IMR-90 (cell line): ENCODE measurements around the gene DDAH2. TPM values are rescaled to one million over a fixed set of nuclear protein-coding genes. Genes with fewer than 3 reads are reported as not detected.

Experiments used
- ATAC-seq: fragments of 200-7000 bp; cut with Tn5 transposase; 2 replicates; pipeline ENCODE4 v1.9.1; 2020; ENCODE audit warnings: low read depth, mild to moderate bottlenecking, moderate library complexity
- BruUV-seq: library from RNA; stranded (reverse); fragments of 400-500 nt; replicated peaks from 2 replicates; lab custom pipeline; 2021; lab: Mats Ljungman, UMichigan
- CTCF ChIA-PET: fragments of 300-600 bp; formaldehyde crosslinking; extraction: SDS; loops from one replicate; lab custom pipeline; 2021; ENCODE audit warnings: antibody characterized with exemption; lab: Yijun Ruan, JAX
- POLR2A ChIA-PET: fragments of 300-600 bp; sonication (Branson Sonifier 250); formaldehyde crosslinking; loops from one replicate; lab custom pipeline; 2022; ENCODE audit warnings: antibody characterized with exemption; ENCODE audit not compliant: unreplicated experiment; lab: Charles Lee
- DNase-seq: peaks from one replicate; pipeline ENCODE4 v3.0.0; 2013
- H2AFZ ChIP-seq: replicated peaks from 2 replicates; pipeline ENCODE3; 2013; ENCODE audit warnings: low read length, mild to moderate bottlenecking; ENCODE audit not compliant: poor library complexity
- H2AK5ac ChIP-seq: 2 replicates; pipeline ENCODE4 v1.6.1; 2013; ENCODE audit warnings: low read depth, low read length, inconsistent platforms
- H2AK9ac ChIP-seq: replicated peaks from 2 replicates; pipeline ENCODE3; 2013; ENCODE audit warnings: mild to moderate bottlenecking, low read depth, low read length, moderate library complexity; ENCODE audit not compliant: poor library complexity
- H2BK120ac ChIP-seq: 2 replicates; pipeline ENCODE4 v1.6.1; 2013; ENCODE audit warnings: low read depth, low read length, inconsistent platforms
- H2BK15ac ChIP-seq: 3 replicates; pipeline ENCODE4 v1.6.1; 2013; ENCODE audit warnings: low read depth, low read length, inconsistent platforms
- H2BK20ac ChIP-seq: 2 replicates; pipeline ENCODE4 v1.6.1; 2013; ENCODE audit warnings: low read depth, mild to moderate bottlenecking, inconsistent platforms, low read length, moderate library complexity
- H2BK5ac ChIP-seq: 2 replicates; pipeline ENCODE4 v1.6.1; 2013; ENCODE audit warnings: mild to moderate bottlenecking, low read depth, low read length, inconsistent platforms; ENCODE audit not compliant: poor library complexity, severe bottlenecking
- H3K14ac ChIP-seq: replicated peaks from 2 replicates; pipeline ENCODE4 v1.6.1; 2013; ENCODE audit warnings: low read depth, low read length, inconsistent platforms
- H3K18ac ChIP-seq: 2 replicates; pipeline ENCODE4 v1.6.1; 2013; ENCODE audit warnings: low read depth, low read length, control low read depth
- H3K23ac ChIP-seq: 2 replicates; pipeline ENCODE4 v1.6.1; 2013; ENCODE audit warnings: low read depth, low read length, inconsistent platforms
- H3K27ac ChIP-seq: 2 replicates; pipeline ENCODE4 v1.5.1; 2013; ENCODE audit warnings: mild to moderate bottlenecking, control low read depth, low read length; ENCODE audit not compliant: insufficient read depth
- H3K27me3 ChIP-seq: 2 replicates; pipeline ENCODE4 v1.6.1; 2013; ENCODE audit warnings: low read length; ENCODE audit not compliant: control insufficient read depth, insufficient read depth
- H3K36me3 ChIP-seq: 2 replicates; pipeline ENCODE4 v1.6.1; 2013; ENCODE audit warnings: low read length, mixed read lengths; ENCODE audit not compliant: control insufficient read depth, insufficient read depth
- H3K4ac ChIP-seq: 2 replicates; pipeline ENCODE4 v1.6.1; 2013; ENCODE audit warnings: low read depth, low read length, inconsistent platforms
- H3K4me1 ChIP-seq: 2 replicates; pipeline ENCODE4 v1.6.1; 2013; ENCODE audit warnings: low read length, mixed read lengths; ENCODE audit not compliant: control insufficient read depth, insufficient read depth
- H3K4me2 ChIP-seq: 2 replicates; pipeline ENCODE4 v1.6.1; 2013; ENCODE audit warnings: low read depth, mild to moderate bottlenecking, control low read depth, low read length, moderate library complexity
- H3K4me3 ChIP-seq: 2 replicates; pipeline ENCODE4 v1.5.1; 2013; ENCODE audit warnings: low read depth, mild to moderate bottlenecking, control low read depth, low read length, moderate library complexity; ENCODE audit not compliant: insufficient read depth
- H3K56ac ChIP-seq: 2 replicates; pipeline ENCODE4 v1.6.1; 2013; ENCODE audit warnings: low read length, inconsistent platforms; ENCODE audit not compliant: insufficient read depth; ENCODE audit errors: extremely low read depth
- H3K79me1 ChIP-seq, 2 experiments: 2 replicates each; pipeline ENCODE4 v1.6.1; 2013; ENCODE audit warnings: low read length in 2 of 2, inconsistent platforms in 1 of 2, low read depth in 1 of 2
- H3K9ac ChIP-seq: 2 replicates; pipeline ENCODE4 v1.6.1; 2013; ENCODE audit warnings: low read depth, low read length, control low read depth
- H3K9me1 ChIP-seq: 2 replicates; pipeline ENCODE4 v1.6.1; 2013; ENCODE audit warnings: low read length, inconsistent platforms; ENCODE audit not compliant: insufficient read depth
- H3K9me3 ChIP-seq: 2 replicates; pipeline ENCODE4 v1.6.1; 2013; ENCODE audit warnings: low read length; ENCODE audit not compliant: control insufficient read depth, insufficient read depth
- H4K20me1 ChIP-seq: 2 replicates; pipeline ENCODE4 v1.6.1; 2013; ENCODE audit warnings: low read length, inconsistent platforms; ENCODE audit not compliant: insufficient read depth
- H4K5ac ChIP-seq: 2 replicates; pipeline ENCODE4 v1.6.1; 2013; ENCODE audit warnings: mild to moderate bottlenecking, low read depth, low read length, control low read depth
- H4K8ac ChIP-seq, 2 experiments: 2 replicates each; pipeline ENCODE4 v1.6.1; 2013; ENCODE audit warnings: low read depth in 2 of 2, low read length in 2 of 2, control low read depth in 1 of 2, inconsistent platforms in 1 of 2
- H4K91ac ChIP-seq: 2 replicates; pipeline ENCODE4 v1.6.1; 2013; ENCODE audit warnings: low read depth, low read length, inconsistent platforms; ENCODE audit not compliant: insufficient read depth
- BHLHE40 ChIP-seq: fragments of 150-350 bp; IDR thresholded peaks from 2 replicates; pipeline ENCODE4 v1.6.1; 2016; ENCODE audit warnings: mild to moderate bottlenecking, low read depth, low read length
- MAFK ChIP-seq: IDR thresholded peaks from 2 replicates; pipeline ENCODE4 v1.6.1; 2012; ENCODE audit warnings: low read depth, low read length, improper control_type of control experiment
- MXI1 ChIP-seq: IDR thresholded peaks from 2 replicates; pipeline ENCODE4 v1.6.1; 2012; ENCODE audit warnings: low read depth, mild to moderate bottlenecking, low read length, moderate library complexity, borderline replicate concordance
- POLR2A ChIP-seq: IDR thresholded peaks from 2 replicates; pipeline ENCODE4 v1.6.1; 2012; ENCODE audit warnings: mild to moderate bottlenecking, low read depth, low read length
- RAD21 ChIP-seq: IDR thresholded peaks from 2 replicates; pipeline ENCODE4 v1.6.1; 2012; ENCODE audit warnings: low read length, improper control_type of control experiment
- RFX5 ChIP-seq: IDR thresholded peaks from 2 replicates; pipeline ENCODE4 v1.8.0; 2012; ENCODE audit warnings: low read depth, mild to moderate bottlenecking, low read length, moderate library complexity
- SMC3 ChIP-seq: fragments of 150-350 bp; IDR thresholded peaks from 2 replicates; pipeline ENCODE4 v1.6.1; 2016; ENCODE audit warnings: low read depth, mild to moderate bottlenecking, antibody characterized with exemption, low read length, moderate library complexity
- WGBS, 2 experiments: methylation state at CpG; one replicate each; pipeline versions ENCODE4 v1.1.5 to v1.1.7; 2013; ENCODE audit warnings: missing lambda C conversion rate in 2 of 2; ENCODE audit not compliant: insufficient read length in 1 of 2; ENCODE audit errors: extremely low coverage in 2 of 2; 5-methylcytosine and 5-hydroxymethylcytosine counted together
- dilution Hi-C: fragments of 300-500 bp; cut with HindIII; formaldehyde crosslinking; loops from one replicate; pipeline ENCODE4 v1.14.3; 2018; ENCODE audit warnings: low sequenced_read_pairs; ENCODE audit not compliant: unreplicated experiment
- in situ Hi-C: fragments of 300-500 bp; cut with MboI; formaldehyde crosslinking; loops from 3 replicates; pipeline ENCODE4 v1.14.3; 2019; ENCODE audit warnings: low sequenced_read_pairs, inconsistent platforms, mixed read lengths
- intact Hi-C: fragments of 100-400 bp; cut with micrococcal nuclease; formaldehyde crosslinking; loops from 2 replicates; pipeline ENCODE4 v1.10.0; 2022
- polyA plus RNA-seq, 3 experiments: library from polyadenylated mRNA; depleted of rRNA; stranded (reverse); fragments of >200 nt; gene quantifications; 2 replicates each; pipeline ENCODE4 v1.2.3, GENCODE V29; 2012; ENCODE audit warnings: low replicate concordance in 1 of 3
- total RNA-seq: library from RNA; depleted of rRNA; stranded (reverse); fragments of >200 nt; gene quantifications from 2 replicates; pipeline ENCODE4 v1.2.3, GENCODE V29; 2012

The DDAH2 gene
- total and polyA plus RNA-seq, 2 of the 4 experiments (the other 2 are of a cell fraction): 40.7 to 57.9 TPM

- intact Hi-C loops: no loop called here
- Histone ChIP-seq H3K9me1 (peaks cover 6% of the 10 kb centered on the region), H2BK15ac (no peak overlapping the region), H2AK5ac (no peak overlapping the region), H3K18ac (no peak overlapping the region), H3K79me1 (0 out of 4 replicates have a peak, but pooled peaks cover 0 to 12% of the 10 kb centered on the region in 2 experiments), H3K56ac (no peak overlapping the region), H4K5ac (no peak overlapping the region), H3K9me3 (no peaks in the 10 kb centered on the region), H3K4me2 (no peak overlapping the region), H2AK9ac (no peak overlapping the region), H2BK20ac (no peak overlapping the region), H3K23ac (no peak overlapping the region), H2BK5ac (no peak overlapping the region), H3K36me3 (no peaks in the 10 kb centered on the region; the same call in 1 of the 2 replicates), H4K20me1 (peaks cover 3% of the 10 kb centered on the region; the same call in 1 of the 2 replicates), H4K91ac (no peak overlapping the region), H2AFZ (no peak overlapping the region), H3K27me3 (no peaks in the 10 kb centered on the region), H4K8ac (no peak overlapping the region), H3K4me3 (no peak overlapping the region), H3K27ac (no peak overlapping the region), H3K14ac (no peak overlapping the region), H3K9ac (no peak overlapping the region), H3K4ac (no peak overlapping the region), H2BK120ac (no peak overlapping the region), H3K4me1 (peaks cover 5% of the 10 kb centered on the region)
- ChIA-PET CTCF (interaction anchor here (0.6 to 1.3 kb wide), 3 partner anchors 12 to 20 kb away, joined by 3 read pairs; no protein-coding TSS in a partner anchor), POLR2A (no interaction called here)
- TSS peak; percentile 29 for BruUV-seq
- no peak for ATAC-seq
- no peak for TF ChIP-seq MXI1
- TF ChIP-seq POLR2A: no peak
- no peak for TF ChIP-seq RAD21
- no peak for TF ChIP-seq MAFK
- no peak for TF ChIP-seq BHLHE40
- TF ChIP-seq SMC3: no peak
- no peak for TF ChIP-seq RFX5
- no peak for DNase-seq
- dilution Hi-C loops: no loop called here
- in situ Hi-C loops: no loop called here
- WGBS, 2 experiments: 100% methylated on average over 2 of the region's 8 CpGs; no CpG with 5 or more reads in 1 of the 2 experiments
These were observed 20.4 kb upstream of the DDAH2 start for GRCh38 chr6:31749301-31750036.
